ENCODE measurements around the gene GARIN1A. TPM values are rescaled to one million over a fixed set of nuclear protein-coding genes. Genes with fewer than 3 reads are reported as not detected.
"Not testable (repeated sequence)": the region's sequence is repeated elsewhere in the genome, so short reads cannot be mapped to it uniquely, and the experiment has no call there.

The GARIN1A gene
- total and polyA plus RNA-seq, 10 donors, result 0.70 to 7.1 (median 2.1) TPM

DNA sequence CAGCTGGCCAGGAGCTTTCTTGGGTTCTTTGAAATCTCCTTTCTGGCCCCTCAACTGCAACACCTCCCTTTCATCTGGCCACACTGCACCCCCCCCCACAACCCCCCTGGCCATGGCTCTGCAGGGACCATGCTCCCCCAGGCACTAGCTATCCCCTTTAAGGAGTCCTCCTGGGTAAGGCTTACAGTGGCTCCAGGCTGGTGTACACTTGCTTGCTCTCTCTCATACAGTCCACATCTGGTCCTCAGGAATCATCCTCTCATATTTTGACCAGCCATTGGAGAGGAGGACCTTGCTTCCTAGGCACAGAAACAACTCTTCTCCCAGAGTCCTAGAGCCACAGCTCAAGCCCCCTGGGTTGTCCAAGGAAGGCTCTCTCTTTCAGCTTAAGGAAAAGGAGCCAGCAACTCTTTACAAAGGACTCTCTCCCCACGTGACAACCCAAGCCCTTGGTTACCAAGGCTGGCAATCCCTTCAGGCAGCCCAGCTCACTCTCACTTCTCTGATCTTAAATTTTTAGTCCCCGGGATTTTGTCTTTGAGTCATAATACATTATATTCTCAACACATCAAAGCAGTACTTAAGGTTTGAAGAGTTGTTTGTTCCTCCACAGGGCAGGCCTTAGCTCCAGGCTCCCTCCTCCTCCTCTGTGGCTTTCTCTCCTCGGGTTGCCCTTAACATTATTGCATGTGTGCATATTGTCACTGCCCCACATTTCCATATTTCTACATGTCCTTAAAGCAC lies 9.9 kb downstream of the GARIN1A start:
- DNase-seq, result no peak
- WGBS, 5 donors, result 70 to 83% (median 78%) methylated on average over 3 of the region's 3 CpGs
- Histone ChIP-seq H3K27ac (no peak overlapping the region), H3K27me3 (replicated peaks in 1 of 7) (peaks cover 0 to under 1% (median 0%) of the 10 kb centered on the region in 7 donors), H3K36me3 (peaks cover 0 to 23% (median 0%) of the 10 kb centered on the region in 6 donors), H3K9me3 (no peaks in the 10 kb centered on the region), H3K4me1 (no peaks in the 10 kb centered on the region), H3K4me3 (no peak overlapping the region)
- TF ChIP-seq, protein P1, sequence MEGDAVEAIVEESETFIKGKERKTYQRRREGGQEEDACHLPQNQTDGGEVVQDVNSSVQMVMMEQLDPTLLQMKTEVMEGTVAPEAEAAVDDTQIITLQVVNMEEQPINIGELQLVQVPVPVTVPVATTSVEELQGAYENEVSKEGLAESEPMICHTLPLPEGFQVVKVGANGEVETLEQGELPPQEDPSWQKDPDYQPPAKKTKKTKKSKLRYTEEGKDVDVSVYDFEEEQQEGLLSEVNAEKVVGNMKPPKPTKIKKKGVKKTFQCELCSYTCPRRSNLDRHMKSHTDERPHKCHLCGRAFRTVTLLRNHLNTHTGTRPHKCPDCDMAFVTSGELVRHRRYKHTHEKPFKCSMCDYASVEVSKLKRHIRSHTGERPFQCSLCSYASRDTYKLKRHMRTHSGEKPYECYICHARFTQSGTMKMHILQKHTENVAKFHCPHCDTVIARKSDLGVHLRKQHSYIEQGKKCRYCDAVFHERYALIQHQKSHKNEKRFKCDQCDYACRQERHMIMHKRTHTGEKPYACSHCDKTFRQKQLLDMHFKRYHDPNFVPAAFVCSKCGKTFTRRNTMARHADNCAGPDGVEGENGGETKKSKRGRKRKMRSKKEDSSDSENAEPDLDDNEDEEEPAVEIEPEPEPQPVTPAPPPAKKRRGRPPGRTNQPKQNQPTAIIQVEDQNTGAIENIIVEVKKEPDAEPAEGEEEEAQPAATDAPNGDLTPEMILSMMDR (IDR thresholded peaks at IDR 0.05 in 8 of 11, conservative IDR thresholded peaks at IDR 0.05 in 3 of 11), result no peak
- TF ChIP-seq POLR2A (IDR thresholded peaks at IDR 0.05), result no peak
- no peak for TF ChIP-seq POLR2AphosphoS5 (IDR thresholded peaks at IDR 0.05)
- intact Hi-C loops (cut with DNase I; ENCODE audit: low total_unique reads), result no loop called here

DNA sequence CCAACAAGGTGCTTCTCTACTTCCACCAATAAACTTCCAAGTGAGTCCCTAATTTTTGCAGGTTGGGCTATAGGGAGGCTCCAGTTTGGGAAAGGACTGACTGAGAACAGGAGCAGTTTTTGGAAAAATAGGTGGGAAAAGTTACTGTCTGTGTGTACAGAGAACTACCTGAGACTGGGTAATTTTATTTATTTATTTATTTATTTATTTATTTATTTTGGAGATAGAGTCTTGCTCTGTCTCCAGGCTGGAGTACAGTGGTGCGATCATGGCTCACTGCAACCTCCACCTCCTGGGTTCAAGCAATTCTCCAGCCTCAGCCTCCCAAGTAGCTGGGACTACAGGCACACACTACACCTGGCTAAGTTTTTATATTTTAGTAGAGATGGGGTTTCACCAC lies 11.2 kb downstream of the GARIN1A start:
- H3K27ac ChIP-seq; DNase-seq; H3K9me3 ChIP-seq; intact Hi-C loops (cut with DNase I; ENCODE audit: low total_unique reads); H3K4me1 ChIP-seq; H3K4me3 ChIP-seq; H3K27me3 ChIP-seq (replicated peaks in 1 of 7): not testable (repeated sequence)
- peaks cover 0 to 23% (median 0%) of the 10 kb centered on the region in 6 donors for H3K36me3 ChIP-seq
- WGBS, 5 donors, result 88 to 100% (median 96%) methylated on average over 1 of the region's 1 CpG

DNA sequence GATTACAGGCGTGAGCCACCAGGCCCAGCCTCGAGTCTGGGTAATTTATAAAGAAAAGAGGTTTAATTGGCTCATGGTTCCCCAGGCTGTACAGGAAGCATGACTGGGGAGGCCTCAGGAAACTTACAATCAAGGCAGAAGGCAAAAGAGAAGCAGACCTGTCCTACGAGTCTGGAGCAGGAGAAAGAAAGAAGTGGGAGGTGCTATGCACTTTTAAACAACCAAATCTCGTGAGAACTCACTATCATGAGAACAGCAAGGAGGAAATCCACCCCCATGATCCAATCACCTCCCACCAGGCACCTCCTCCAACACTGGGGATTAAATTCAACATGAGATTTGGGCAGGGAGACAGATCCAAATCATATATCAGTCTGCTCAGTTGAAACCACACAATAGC lies 11.6 kb downstream of the GARIN1A start:
- H3K9me3 ChIP-seq; H3K4me3 ChIP-seq; H3K27ac ChIP-seq; intact Hi-C loops (cut with DNase I; ENCODE audit: low total_unique reads); H3K27me3 ChIP-seq (replicated peaks in 1 of 7); DNase-seq; H3K4me1 ChIP-seq: not testable (repeated sequence)
- 73 to 84% (median 79%) methylated on average over 4 of the region's 4 CpGs for WGBS, 5 donors
- peaks cover 0 to 23% (median 0%) of the 10 kb centered on the region in 6 donors for H3K36me3 ChIP-seq

- Histone ChIP-seq H3K27me3 (replicated peaks in 1 of 7) (no peaks in the 10 kb centered on the region), H3K36me3 (peaks cover 0 to 17% (median 0%) of the 10 kb centered on the region in 6 donors), H3K4me3 (no peak overlapping the region), H3K27ac (no peak overlapping the region), H3K4me1 (no peaks in the 10 kb centered on the region), H3K9me3 (no peaks in the 10 kb centered on the region)
- no peak for DNase-seq
- 94 to 96% (median 95%) methylated on average over 3 of the region's 3 CpGs for WGBS, 5 donors
- intact Hi-C loops (cut with DNase I; ENCODE audit: low total_unique reads), result no loop called here
- no peak for TF ChIP-seq POLR2AphosphoS5 (IDR thresholded peaks at IDR 0.05)
- TF ChIP-seq POLR2A (IDR thresholded peaks at IDR 0.05), result no peak
- TF ChIP-seq, protein P1 (IDR thresholded peaks at IDR 0.05 in 8 of 11, conservative IDR thresholded peaks at IDR 0.05 in 3 of 11), result no peak
These were observed 15.0 kb downstream of the GARIN1A start for GRCh38 chr7:128687131-128687530.

DNA sequence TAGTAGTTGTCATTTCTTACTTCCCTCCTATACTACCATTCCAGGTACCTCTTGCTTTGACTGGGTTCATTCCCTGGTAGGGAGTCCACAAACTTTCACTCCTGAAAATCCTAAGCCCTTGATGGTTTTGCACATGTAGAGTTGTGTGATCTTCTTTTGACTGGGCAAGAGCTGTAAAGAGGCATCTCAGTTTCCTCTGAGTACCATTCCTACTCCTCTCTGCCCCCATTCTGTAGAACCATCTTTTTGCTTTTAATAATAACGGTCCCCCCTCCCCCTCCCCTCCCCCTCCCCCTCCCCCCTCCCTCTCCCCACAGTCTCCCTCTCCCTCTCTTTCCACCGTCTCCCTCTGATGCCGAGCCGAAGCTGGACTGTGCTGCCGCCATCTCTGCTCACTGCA lies 16.4 kb downstream of the GARIN1A start:
- H3K9me3 ChIP-seq, result no peaks in the 10 kb centered on the region
- 44 to 92% (median 82%) methylated on average over 1 to 5 of the region's 5 CpGs for WGBS, 5 donors
- H3K4me1 ChIP-seq, result no peaks in the 10 kb centered on the region
- no peak for DNase-seq
- H3K36me3 ChIP-seq, result peaks cover 0 to 12% (median 0%) of the 10 kb centered on the region in 6 donors
- no peaks in the 10 kb centered on the region for H3K27me3 ChIP-seq (replicated peaks in 1 of 7)
- no peak overlapping the region for H3K27ac ChIP-seq
- TF ChIP-seq POLR2A (IDR thresholded peaks at IDR 0.05) (no peak), POLR2AphosphoS5 (IDR thresholded peaks at IDR 0.05) (no peak)
- TF ChIP-seq, protein P1 (IDR thresholded peaks at IDR 0.05 in 8 of 11, conservative IDR thresholded peaks at IDR 0.05 in 3 of 11), result no peak
- intact Hi-C loops (cut with DNase I; ENCODE audit: low total_unique reads), result no loop called here
- H3K4me3 ChIP-seq, result no peak overlapping the region

- H3K36me3 ChIP-seq; intact Hi-C loops (cut with DNase I; ENCODE audit: low total_unique reads); H3K27ac ChIP-seq; DNase-seq; H3K4me1 ChIP-seq; H3K9me3 ChIP-seq; H3K4me3 ChIP-seq; H3K27me3 ChIP-seq (replicated peaks in 1 of 7): not testable (repeated sequence)
- 93 to 96% (median 95%) methylated on average over 23 to 51 of the region's 59 CpGs for WGBS, 5 donors
These were observed 17.3 kb downstream of the GARIN1A start for GRCh38 chr7:128689161-128689935.

Measured in spleen (tissue), 11 donors.